ENCODE measurements around the gene ABL2.

The ABL2 gene

GRCh38 chr1:179091691-179092165 is 137.7 kb downstream of the ABL2 start:
- no peak overlapping the region for H3K4me3 ChIP-seq (ENCODE audit: low read depth, low read length)
- in situ Hi-C loops (cut with HindIII; ENCODE audit: low sequenced_read_pairs): no loop called here
- DNase-seq (ENCODE audit: low read depth, low spot score): no peak
- no peak for TF ChIP-seq CTCF (IDR thresholded peaks at IDR 0.05; ENCODE audit: low read depth, low read length)

GRCh38 chr1:179090923-179091322 is 138.6 kb downstream of the ABL2 start:
- no peak for DNase-seq (ENCODE audit: low read depth, low spot score)
- in situ Hi-C loops (cut with HindIII; ENCODE audit: low sequenced_read_pairs): no loop called here
- no peak overlapping the region for H3K4me3 ChIP-seq (ENCODE audit: low read depth, low read length)
- TF ChIP-seq CTCF (IDR thresholded peaks at IDR 0.05; ENCODE audit: low read depth, low read length): no peak

GRCh38 chr1:179090522-179090921 is 139.0 kb downstream of the ABL2 start:
- in situ Hi-C loops (cut with HindIII; ENCODE audit: low sequenced_read_pairs): no loop called here
- DNase-seq (ENCODE audit: low read depth, low spot score): no peak
- no peak for TF ChIP-seq CTCF (IDR thresholded peaks at IDR 0.05; ENCODE audit: low read depth, low read length)
- no peak overlapping the region for H3K4me3 ChIP-seq (ENCODE audit: low read depth, low read length)

GRCh38 chr1:179089827-179090482 is 139.5 kb downstream of the ABL2 start:
- in situ Hi-C loops (cut with HindIII; ENCODE audit: low sequenced_read_pairs): no loop called here
- no peak for TF ChIP-seq CTCF (IDR thresholded peaks at IDR 0.05; ENCODE audit: low read depth, low read length)
- no peak for DNase-seq (ENCODE audit: low read depth, low spot score)
- no peak overlapping the region for H3K4me3 ChIP-seq (ENCODE audit: low read depth, low read length)

GRCh38 chr1:179087665-179088064 is 141.8 kb downstream of the ABL2 start:
- in situ Hi-C loops (cut with HindIII; ENCODE audit: low sequenced_read_pairs): no loop called here
- no peak overlapping the region for H3K4me3 ChIP-seq (ENCODE audit: low read depth, low read length)
- peak; percentile 22 for DNase-seq (ENCODE audit: low read depth, low spot score)
- no peak for TF ChIP-seq CTCF (IDR thresholded peaks at IDR 0.05; ENCODE audit: low read depth, low read length)

- no peak for DNase-seq (ENCODE audit: low read depth, low spot score)
- H3K4me3 ChIP-seq (ENCODE audit: low read depth, low read length): no peak overlapping the region
- TF ChIP-seq CTCF (IDR thresholded peaks at IDR 0.05; ENCODE audit: low read depth, low read length): no peak
- in situ Hi-C loops (cut with HindIII; ENCODE audit: low sequenced_read_pairs): no loop called here
Observed at GRCh38 chr1:179083533-179083932, 145.9 kb downstream of the ABL2 start.
